Ovary (tissue), 3 donors: ENCODE results near the gene CST4.

Experiments used
- EP300 ChIP-seq: sonication (generic); formaldehyde crosslinking; IDR thresholded peaks from one replicate; pipeline ENCODE4 v1.6.1; 2017; ENCODE audit warnings: antibody characterized with exemption
- POLR2A ChIP-seq: fragments of 450-650 bp; IDR thresholded peaks from one replicate; pipeline ENCODE4 v1.6.1; 2017; ENCODE audit warnings: antibody characterized with exemption, mild to moderate bottlenecking, moderate library complexity
- TF ChIP-seq, protein P1 (sequence below), 3 donors: fragments of 450-650 bp in 2 of 3; fragments of 200-600 bp in 1 of 3; IDR thresholded peaks; one replicate each; pipeline versions ENCODE4 v1.5.1 to v1.8.0; 2016 to 2022; ENCODE audit warnings: antibody characterized with exemption in 3 of 3, mild to moderate bottlenecking in 1 of 3
- donor health status: DM: no; HTN: no; CAD: no.

DNA sequence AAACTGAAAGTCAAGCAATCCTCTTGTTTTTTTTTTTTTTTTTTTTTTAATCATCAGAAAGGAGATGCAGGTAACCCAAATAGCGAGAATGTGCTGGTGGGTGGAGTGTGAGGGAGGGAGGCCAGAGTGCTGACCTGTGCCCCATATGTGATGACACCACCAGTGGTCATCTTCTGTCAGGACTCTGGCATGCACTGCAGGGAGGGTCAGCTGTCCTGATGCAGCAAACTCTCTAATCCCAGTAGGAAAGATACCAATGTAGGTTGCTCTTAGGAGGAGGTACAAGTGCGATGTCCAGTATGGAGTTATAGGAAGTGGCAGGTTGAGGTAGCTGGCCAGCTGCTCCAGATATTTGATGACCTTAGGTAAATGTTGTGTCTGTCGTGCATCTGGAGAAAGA is 2.8 kb upstream of the CST4 start:
- TF ChIP-seq POLR2A: no peak
- TF ChIP-seq, protein P1, sequence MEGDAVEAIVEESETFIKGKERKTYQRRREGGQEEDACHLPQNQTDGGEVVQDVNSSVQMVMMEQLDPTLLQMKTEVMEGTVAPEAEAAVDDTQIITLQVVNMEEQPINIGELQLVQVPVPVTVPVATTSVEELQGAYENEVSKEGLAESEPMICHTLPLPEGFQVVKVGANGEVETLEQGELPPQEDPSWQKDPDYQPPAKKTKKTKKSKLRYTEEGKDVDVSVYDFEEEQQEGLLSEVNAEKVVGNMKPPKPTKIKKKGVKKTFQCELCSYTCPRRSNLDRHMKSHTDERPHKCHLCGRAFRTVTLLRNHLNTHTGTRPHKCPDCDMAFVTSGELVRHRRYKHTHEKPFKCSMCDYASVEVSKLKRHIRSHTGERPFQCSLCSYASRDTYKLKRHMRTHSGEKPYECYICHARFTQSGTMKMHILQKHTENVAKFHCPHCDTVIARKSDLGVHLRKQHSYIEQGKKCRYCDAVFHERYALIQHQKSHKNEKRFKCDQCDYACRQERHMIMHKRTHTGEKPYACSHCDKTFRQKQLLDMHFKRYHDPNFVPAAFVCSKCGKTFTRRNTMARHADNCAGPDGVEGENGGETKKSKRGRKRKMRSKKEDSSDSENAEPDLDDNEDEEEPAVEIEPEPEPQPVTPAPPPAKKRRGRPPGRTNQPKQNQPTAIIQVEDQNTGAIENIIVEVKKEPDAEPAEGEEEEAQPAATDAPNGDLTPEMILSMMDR (IDR thresholded peaks at IDR 0.05): no peak
- no peak for TF ChIP-seq EP300
